ENCODE data around the gene TECRL.

TECRL gene

GRCh38 chr4:64409300-64409699 lies at the start of gene TECRL:
Gene TECRL (minus strand): TSS chr4:64409450. CDS start chr4:64409351, 99 bp downstream.
- no peak for DNase-seq

GRCh38 chr4:64432674-64433073 lies 23.4 kb upstream of the TECRL start:
- DNase-seq, result no peak

- no peak for DNase-seq
Observed at GRCh38 chr4:64430933-64431332, 21.7 kb upstream of the TECRL start.

- no peak for DNase-seq
Observed at GRCh38 chr4:64417974-64418373, 8.7 kb upstream of the TECRL start.

- DNase-seq, result no peak
Observed at GRCh38 chr4:64407000-64407399, 2.2 kb downstream of the TECRL start.

- no peak for DNase-seq
Observed at GRCh38 chr4:64405761-64406160, 3.5 kb downstream of the TECRL start.

GRCh38 chr4:64402684-64403083 lies 6.6 kb downstream of the TECRL start:
- no peak for DNase-seq

- no peak for DNase-seq
Observed at GRCh38 chr4:64399313-64400109, 9.7 kb downstream of the TECRL start.

GRCh38 chr4:64394469-64394868 lies 14.8 kb downstream of the TECRL start:
- DNase-seq, result no peak

- no peak for DNase-seq
Observed at GRCh38 chr4:64388252-64388651, 21.0 kb downstream of the TECRL start.

- no peak for DNase-seq
Observed at GRCh38 chr4:64385220-64385619, 24.0 kb downstream of the TECRL start.

GRCh38 chr4:64384237-64385203 lies 24.7 kb downstream of the TECRL start:
- DNase-seq, result no peak

GRCh38 chr4:64368741-64369140 lies 40.5 kb downstream of the TECRL start:
- DNase-seq, result no peak

- no peak for DNase-seq
Observed at GRCh38 chr4:64361399-64361740, 47.9 kb downstream of the TECRL start.

GRCh38 chr4:64360664-64361398 lies 48.4 kb downstream of the TECRL start:
- DNase-seq, result no peak

GRCh38 chr4:64359489-64359888 lies 49.8 kb downstream of the TECRL start:
- no peak for DNase-seq

GRCh38 chr4:64353904-64354303 lies 55.3 kb downstream of the TECRL start:
- DNase-seq, result no peak

GRCh38 chr4:64341711-64342110 lies 67.5 kb downstream of the TECRL start:
- no peak for DNase-seq

GRCh38 chr4:64340218-64341110 lies 68.8 kb downstream of the TECRL start:
- DNase-seq, result no peak

GRCh38 chr4:64334964-64335363 lies 74.3 kb downstream of the TECRL start:
- DNase-seq, result no peak

GRCh38 chr4:64330143-64330542 lies 79.1 kb downstream of the TECRL start:
- no peak for DNase-seq

- no peak for DNase-seq
Observed at GRCh38 chr4:64327237-64327636, 82.0 kb downstream of the TECRL start.
